OCI-LY7 (cell line): Measurements from ENCODE around the gene PSME4. TPM values are rescaled to one million over a fixed set of nuclear protein-coding genes. Genes with fewer than 3 reads are reported as not detected.

Experiments
- BruUV-seq: library from RNA; stranded (reverse); fragments of 400-500 nt; replicated peaks from 2 replicates; lab custom pipeline; 2021; lab: Mats Ljungman, UMichigan
- CTCF ChIA-PET: fragments of 300-600 bp; sonication (Branson Sonifier 250); formaldehyde crosslinking; loops from one replicate; lab custom pipeline; 2022; ENCODE audit warnings: antibody characterized with exemption; ENCODE audit not compliant: unreplicated experiment; lab: Charles Lee
- POLR2A ChIA-PET: fragments of 300-600 bp; sonication (Branson Sonifier 250); formaldehyde crosslinking; loops from one replicate; lab custom pipeline; 2022; ENCODE audit warnings: antibody characterized with exemption; lab: Charles Lee
- DNase-seq: peaks from one replicate; pipeline ENCODE4 v3.0.0-alpha.2; 2015; ENCODE audit warnings: low spot score
- H2AFZ ChIP-seq: fragments of 200-600 bp; sonication (generic), shearing (Covaris generic); 2 replicates; pipeline ENCODE4 v1.6.1; 2014; ENCODE audit warnings: mild to moderate bottlenecking, antibody characterized with exemption, low read length, moderate library complexity
- H3K27ac ChIP-seq: fragments of 200-600 bp; sonication (generic); 2 replicates; pipeline ENCODE4 v1.5.1; 2014; ENCODE audit warnings: mixed run types, low read depth, mild to moderate bottlenecking, moderate library complexity, low read length, inconsistent platforms; ENCODE audit not compliant: poor library complexity, severe bottlenecking
- H3K36me3 ChIP-seq: fragments of 200-600 bp; sonication (generic); 2 replicates; pipeline ENCODE4 v1.6.1; 2014; ENCODE audit warnings: mild to moderate bottlenecking, antibody characterized with exemption, low read length, moderate library complexity, mixed read lengths; ENCODE audit not compliant: insufficient read depth
- H3K4me1 ChIP-seq: fragments of 200-600 bp; sonication (generic); 2 replicates; pipeline ENCODE4 v1.5.1; 2014; ENCODE audit warnings: mild to moderate bottlenecking, low read length; ENCODE audit not compliant: insufficient read depth, poor library complexity, severe bottlenecking
- H3K4me2 ChIP-seq: fragments of 200-600 bp; sonication (generic); 2 replicates; pipeline ENCODE4 v1.6.1; 2014; ENCODE audit warnings: mild to moderate bottlenecking, low read length
- H3K4me3 ChIP-seq: fragments of 200-600 bp; sonication (generic); 2 replicates; pipeline ENCODE4 v1.5.1; 2014; ENCODE audit warnings: mild to moderate bottlenecking, low read depth, low read length; ENCODE audit not compliant: poor library complexity, severe bottlenecking
- H3K79me2 ChIP-seq: fragments of 200-600 bp; sonication (generic); 2 replicates; pipeline ENCODE4 v1.6.1; 2016; ENCODE audit warnings: low read depth, mild to moderate bottlenecking, low read length, moderate library complexity, mixed read lengths; ENCODE audit not compliant: insufficient read depth
- H3K9me2 ChIP-seq: fragments of 200-600 bp; sonication (generic); 2 replicates; pipeline ENCODE4 v1.6.1; 2016; ENCODE audit warnings: mild to moderate bottlenecking, low read length, mixed read lengths; ENCODE audit not compliant: insufficient read depth
- H3K9me3 ChIP-seq: fragments of 200-600 bp; sonication (generic); 2 replicates; pipeline ENCODE4 v1.6.1; 2014; ENCODE audit warnings: mild to moderate bottlenecking, mixed run types, low read length, mixed read lengths
- H4K20me1 ChIP-seq: fragments of 200-600 bp; sonication (generic); 2 replicates; pipeline ENCODE4 v1.6.1; 2014; ENCODE audit warnings: mild to moderate bottlenecking, antibody characterized with exemption, low read length, moderate library complexity, mixed read lengths; ENCODE audit not compliant: insufficient read depth
- EZH2phosphoT487 ChIP-seq: fragments of 200-600 bp; sonication (generic); IDR thresholded peaks from 2 replicates; pipeline ENCODE4 v1.6.1; 2018; ENCODE audit warnings: low read depth, borderline replicate concordance, mild to moderate bottlenecking, mixed run types, antibody characterized with exemption, low read length, moderate library complexity, mixed read lengths
- intact Hi-C: fragments of 100-400 bp; cut with micrococcal nuclease; formaldehyde crosslinking; loops from one replicate; pipeline ENCODE4 v1.10.0; 2022; ENCODE audit not compliant: unreplicated experiment
- total RNA-seq, 2 experiments: library from RNA; depleted of rRNA in 1 of 2; stranded (reverse); fragments of >200 nt in 1 of 2; shearing (Covaris generic) in 1 of 2; gene quantifications; 2 replicates each; pipeline ENCODE4 v1.2.3, GENCODE V29; 2014 to 2022
- TF ChIP-seq, protein P1 (sequence below): fragments of 200-600 bp; sonication (generic); conservative IDR thresholded peaks from 2 replicates; pipeline ENCODE4 v1.5.1; 2014; ENCODE audit warnings: mild to moderate bottlenecking, antibody characterized with exemption, low read length, moderate library complexity, mixed read lengths

Gene PSME4
- total RNA-seq, 2 experiments from 2014 or later, result 38.8 to 82.9 TPM

DNA sequence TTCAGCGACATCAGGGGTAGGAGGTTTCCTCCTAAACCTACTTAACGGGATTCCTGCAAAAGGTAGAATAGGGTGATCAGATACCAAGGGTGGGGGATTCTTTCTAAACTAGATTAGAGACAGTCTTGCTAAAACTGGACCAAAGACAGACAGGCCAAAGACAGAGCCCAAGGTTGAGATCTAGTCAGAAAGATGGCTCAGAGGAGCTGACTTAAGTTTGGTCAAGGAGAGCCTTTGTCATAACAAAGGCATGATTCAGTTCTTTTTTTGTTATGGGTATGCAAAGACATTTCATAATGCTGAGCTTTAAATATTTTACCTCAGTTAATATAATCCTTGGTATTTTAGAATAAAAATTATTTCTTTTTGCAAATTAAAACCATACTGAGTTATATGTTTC is 93.2 kb downstream of the PSME4 start:
- intact Hi-C loops, result no loop called here
- no peak for DNase-seq
- POLR2A ChIA-PET, result interaction anchor here (0.6 to 3.0 kb wide), 6 partner anchors 8 to 1400 kb away, joined by 3 to 10 read pairs (median 4); no protein-coding TSS in a partner anchor

DNA sequence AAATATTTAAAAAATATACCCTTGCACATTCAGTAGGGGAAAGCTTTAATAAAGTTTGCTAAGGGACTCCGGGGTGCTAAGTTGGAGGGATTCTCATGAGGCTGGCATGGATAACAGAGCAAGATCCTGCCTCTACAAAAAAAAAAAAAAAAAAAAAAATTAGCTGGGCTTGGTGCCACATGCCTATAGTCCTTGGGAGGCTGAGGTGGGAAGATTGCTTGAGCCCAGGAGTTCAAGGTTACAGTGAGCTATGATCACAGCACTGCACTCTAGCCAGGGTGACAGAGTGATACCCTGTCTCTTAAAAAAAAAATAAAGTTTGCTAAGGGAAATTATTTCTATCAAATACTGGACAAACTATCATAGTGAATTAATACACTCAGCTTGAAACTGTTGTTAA is 93.7 kb downstream of the PSME4 start:
- no peak for DNase-seq
- Histone ChIP-seq H3K9me3 (no peaks in the 10 kb centered on the region), H3K9me2 (no peaks in the 10 kb centered on the region), H2AFZ (no peak overlapping the region), H3K79me2 (no peaks in the 10 kb centered on the region), H3K36me3 (peaks cover 87% of the 10 kb centered on the region), H3K4me1 (no peaks in the 10 kb centered on the region), H4K20me1 (no peaks in the 10 kb centered on the region), H3K27ac (no peak overlapping the region), H3K4me2 (no peak overlapping the region), H3K4me3 (no peak overlapping the region)
- POLR2A ChIA-PET, result interaction anchor here (0.6 to 3.0 kb wide), 7 partner anchors 9 to 1400 kb away, joined by 3 to 10 read pairs (median 3); no protein-coding TSS in a partner anchor
- intact Hi-C loops, result no loop called here
- CTCF ChIA-PET, result no interaction called here
- TF ChIP-seq EZH2phosphoT487, result no peak
- TF ChIP-seq, protein P1, sequence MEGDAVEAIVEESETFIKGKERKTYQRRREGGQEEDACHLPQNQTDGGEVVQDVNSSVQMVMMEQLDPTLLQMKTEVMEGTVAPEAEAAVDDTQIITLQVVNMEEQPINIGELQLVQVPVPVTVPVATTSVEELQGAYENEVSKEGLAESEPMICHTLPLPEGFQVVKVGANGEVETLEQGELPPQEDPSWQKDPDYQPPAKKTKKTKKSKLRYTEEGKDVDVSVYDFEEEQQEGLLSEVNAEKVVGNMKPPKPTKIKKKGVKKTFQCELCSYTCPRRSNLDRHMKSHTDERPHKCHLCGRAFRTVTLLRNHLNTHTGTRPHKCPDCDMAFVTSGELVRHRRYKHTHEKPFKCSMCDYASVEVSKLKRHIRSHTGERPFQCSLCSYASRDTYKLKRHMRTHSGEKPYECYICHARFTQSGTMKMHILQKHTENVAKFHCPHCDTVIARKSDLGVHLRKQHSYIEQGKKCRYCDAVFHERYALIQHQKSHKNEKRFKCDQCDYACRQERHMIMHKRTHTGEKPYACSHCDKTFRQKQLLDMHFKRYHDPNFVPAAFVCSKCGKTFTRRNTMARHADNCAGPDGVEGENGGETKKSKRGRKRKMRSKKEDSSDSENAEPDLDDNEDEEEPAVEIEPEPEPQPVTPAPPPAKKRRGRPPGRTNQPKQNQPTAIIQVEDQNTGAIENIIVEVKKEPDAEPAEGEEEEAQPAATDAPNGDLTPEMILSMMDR, result no peak
- no TSS peak for BruUV-seq

More for the DNA sequence above, 93.2 kb downstream of the PSME4 start:
- H3K4me2 ChIP-seq, result no peak overlapping the region
- H3K9me3 ChIP-seq, result no peaks in the 10 kb centered on the region
- H3K4me3 ChIP-seq, result no peak overlapping the region
- H3K27ac ChIP-seq, result no peak overlapping the region
- BruUV-seq, result no TSS peak
- no peaks in the 10 kb centered on the region for H3K79me2 ChIP-seq
- H2AFZ ChIP-seq, result no peak overlapping the region
- CTCF ChIA-PET, result no interaction called here
- H3K9me2 ChIP-seq, result no peaks in the 10 kb centered on the region
- peaks cover 87% of the 10 kb centered on the region for H3K36me3 ChIP-seq
- H3K4me1 ChIP-seq, result no peaks in the 10 kb centered on the region
- TF ChIP-seq, protein P1, result no peak
- no peak for TF ChIP-seq EZH2phosphoT487
- H4K20me1 ChIP-seq, result no peaks in the 10 kb centered on the region

DNA sequence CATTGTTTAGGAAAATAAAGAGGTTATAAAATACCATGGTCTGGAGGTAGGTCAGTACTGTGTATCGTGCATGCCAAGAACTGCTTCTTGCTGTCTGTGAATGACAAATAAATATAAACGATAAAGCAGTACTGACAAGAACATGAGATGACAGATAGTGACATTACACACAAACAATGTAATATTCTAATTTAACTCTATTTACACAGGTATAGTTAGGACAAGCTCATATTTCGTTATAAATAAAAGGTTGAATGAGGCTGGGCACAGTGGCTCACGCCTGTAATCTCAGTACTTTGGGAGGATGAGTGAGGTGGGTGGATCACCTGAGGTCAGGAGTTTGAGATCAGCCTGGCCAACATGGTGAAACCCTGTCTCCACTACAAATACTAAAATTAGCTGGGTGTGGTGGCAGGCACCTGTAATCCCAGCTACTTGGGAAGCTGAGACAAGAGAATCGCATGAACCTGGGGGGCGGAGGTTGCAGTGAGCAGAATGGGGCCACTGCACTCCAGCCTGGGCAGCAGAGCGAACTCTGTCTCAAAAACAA is 96.3 kb downstream of the PSME4 start:
- Histone ChIP-seq H3K9me3 (no peaks in the 10 kb centered on the region), H3K4me1 (no peaks in the 10 kb centered on the region), H3K36me3 (peaks cover 80% of the 10 kb centered on the region), H3K4me2 (no peak overlapping the region), H3K4me3 (no peak overlapping the region), H3K79me2 (no peaks in the 10 kb centered on the region), H2AFZ (no peak overlapping the region), H3K27ac (no peak overlapping the region), H3K9me2 (no peaks in the 10 kb centered on the region), H4K20me1 (no peaks in the 10 kb centered on the region)
- DNase-seq, result no peak
- intact Hi-C loops, result no loop called here
- ChIA-PET CTCF (no interaction called here), POLR2A (interaction anchor here (0.6 kb wide), 1 partner anchor 226 kb away, joined by 4 read pairs; no protein-coding TSS in a partner anchor)
- BruUV-seq, result no TSS peak
- TF ChIP-seq, protein P1, result no peak
- no peak for TF ChIP-seq EZH2phosphoT487
